Thoracic aorta (tissue), 2 donors: ENCODE measurements around the gene RASGRP3. TPM values are rescaled to one million over a fixed set of nuclear protein-coding genes. Genes with fewer than 3 reads are reported as not detected.

ENCODE experiments used
- ATAC-seq: fragments of 150-250 bp; one replicate; pipeline ENCODE4 v1.8.0; 2017; ENCODE audit warnings: low read depth; ENCODE audit not compliant: insufficient number of reproducible peaks, low FRiP score
- DNase-seq: peaks from one replicate; pipeline ENCODE4 v3.0.0-alpha.2; 2020; ENCODE audit warnings: low spot score
- H3K27ac ChIP-seq, 2 donors: fragments of 200-600 bp; sonication (generic); 1 replicate in 1 of 2; 2 replicates in 1 of 2; pipeline ENCODE4 v1.5.1; 2016; ENCODE audit warnings: mild to moderate bottlenecking in 2 of 2, moderate library complexity in 2 of 2
- H3K27me3 ChIP-seq: fragments of 200-600 bp; sonication (generic); replicated peaks from 2 replicates; pipeline ENCODE4 v1.6.0; 2016; ENCODE audit warnings: mild to moderate bottlenecking; ENCODE audit not compliant: insufficient read depth
- H3K36me3 ChIP-seq: fragments of 200-600 bp; sonication (generic); one replicate; pipeline ENCODE4 v1.5.1; 2016
- H3K4me1 ChIP-seq, 2 donors: fragments of 200-600 bp; sonication (generic); 1 replicate in 1 of 2; 2 replicates in 1 of 2; pipeline versions ENCODE4 v1.5.1 to v1.6.0; 2016; ENCODE audit warnings: low read depth in 2 of 2, mild to moderate bottlenecking in 1 of 2; ENCODE audit not compliant: control insufficient read depth in 1 of 2
- H3K4me3 ChIP-seq: fragments of 200-600 bp; sonication (generic); 2 replicates; pipeline ENCODE4 v1.5.1; 2016; ENCODE audit warnings: mild to moderate bottlenecking
- H3K9me3 ChIP-seq: fragments of 200-600 bp; sonication (generic); 2 replicates; pipeline ENCODE4 v1.5.1; 2016
- total RNA-seq, 2 donors: library from RNA; depleted of rRNA; stranded (reverse); fragments of >200 nt; gene quantifications; one replicate each; pipeline versions ENCODE4 v1.1.0 to v1.2.3, GENCODE V29; 2016
- TF ChIP-seq, protein P1 (sequence below): fragments of 200-600 bp; sonication (generic); IDR thresholded peaks from one replicate; pipeline ENCODE4 v1.5.1; 2019; ENCODE audit warnings: antibody characterized with exemption

The RASGRP3 gene
- total RNA-seq, 2 donors from 2014 or later: 16.2 to 22.1 TPM

DNA sequence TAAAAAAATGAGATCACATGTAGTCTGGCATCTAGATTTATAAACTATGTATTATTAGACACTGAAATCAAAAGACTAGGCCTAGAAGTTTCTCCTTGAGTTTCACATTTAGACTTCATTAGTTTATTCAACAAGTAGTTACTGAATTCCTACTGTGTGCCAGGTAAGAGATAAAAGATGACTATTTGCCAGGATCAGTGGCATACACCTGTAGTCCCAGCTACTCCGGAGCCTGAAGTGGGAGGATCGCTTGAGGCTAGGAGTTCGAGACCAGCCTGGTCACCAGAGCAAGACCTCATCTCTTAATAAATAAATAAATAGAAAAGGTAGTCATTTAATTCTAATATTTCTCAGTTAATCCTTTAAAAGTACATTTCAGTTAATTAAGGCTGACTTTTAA is 120.6 kb downstream of the RASGRP3 start:
- peaks cover 29 to 47% of the 10 kb centered on the region in 2 donors for H3K4me1 ChIP-seq
- no peak for ATAC-seq
- no peak overlapping the region for H3K4me3 ChIP-seq

DNA sequence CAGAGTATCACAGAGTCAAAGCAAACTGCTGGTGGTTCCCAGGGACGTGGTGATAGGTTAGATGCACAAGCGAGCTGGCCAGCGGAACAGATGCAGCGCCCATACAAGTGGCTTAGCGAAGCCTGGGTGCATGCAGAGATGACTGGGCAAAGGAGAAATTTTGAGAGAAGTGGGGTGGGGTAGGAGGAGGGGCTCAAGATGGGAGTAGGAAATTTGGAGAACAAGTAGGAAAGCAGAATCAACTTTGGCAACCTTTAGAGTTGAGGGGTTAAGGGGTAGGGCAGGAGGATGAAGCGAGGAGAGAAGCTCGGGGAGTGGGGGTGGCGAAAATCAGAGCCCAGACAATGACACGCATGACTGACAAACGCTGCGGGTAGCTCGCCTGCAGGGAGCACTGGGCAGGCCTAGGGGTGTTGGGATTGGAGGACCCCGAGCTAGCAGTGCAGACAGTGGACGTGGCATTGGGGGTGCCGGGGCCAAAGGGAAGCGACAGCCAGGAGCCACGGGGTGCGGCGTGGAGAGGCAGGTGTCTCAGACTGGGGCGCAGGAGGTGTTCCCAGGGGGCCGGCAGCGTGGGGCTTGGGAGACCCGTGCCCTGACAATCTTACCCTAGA is 122.2 kb downstream of the RASGRP3 start:
- DNase-seq (peak; percentile 12), ATAC-seq (peak; percentile 7)
- H3K36me3 ChIP-seq: no peaks in the 10 kb centered on the region
- peaks cover 29 to 39% of the 10 kb centered on the region in 2 donors for H3K4me1 ChIP-seq
- H3K9me3 ChIP-seq: no peaks in the 10 kb centered on the region
- TF ChIP-seq, protein P1, sequence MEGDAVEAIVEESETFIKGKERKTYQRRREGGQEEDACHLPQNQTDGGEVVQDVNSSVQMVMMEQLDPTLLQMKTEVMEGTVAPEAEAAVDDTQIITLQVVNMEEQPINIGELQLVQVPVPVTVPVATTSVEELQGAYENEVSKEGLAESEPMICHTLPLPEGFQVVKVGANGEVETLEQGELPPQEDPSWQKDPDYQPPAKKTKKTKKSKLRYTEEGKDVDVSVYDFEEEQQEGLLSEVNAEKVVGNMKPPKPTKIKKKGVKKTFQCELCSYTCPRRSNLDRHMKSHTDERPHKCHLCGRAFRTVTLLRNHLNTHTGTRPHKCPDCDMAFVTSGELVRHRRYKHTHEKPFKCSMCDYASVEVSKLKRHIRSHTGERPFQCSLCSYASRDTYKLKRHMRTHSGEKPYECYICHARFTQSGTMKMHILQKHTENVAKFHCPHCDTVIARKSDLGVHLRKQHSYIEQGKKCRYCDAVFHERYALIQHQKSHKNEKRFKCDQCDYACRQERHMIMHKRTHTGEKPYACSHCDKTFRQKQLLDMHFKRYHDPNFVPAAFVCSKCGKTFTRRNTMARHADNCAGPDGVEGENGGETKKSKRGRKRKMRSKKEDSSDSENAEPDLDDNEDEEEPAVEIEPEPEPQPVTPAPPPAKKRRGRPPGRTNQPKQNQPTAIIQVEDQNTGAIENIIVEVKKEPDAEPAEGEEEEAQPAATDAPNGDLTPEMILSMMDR: no peak
- peak overlapping the region; percentile 92 for H3K27ac ChIP-seq
- H3K4me3 ChIP-seq: peak overlapping the region; percentile 96
- H3K27me3 ChIP-seq: no peaks in the 10 kb centered on the region

More for the DNA sequence above, 120.6 kb downstream of the RASGRP3 start:
- TF ChIP-seq, protein P1: no peak
- Histone ChIP-seq H3K9me3 (no peaks in the 10 kb centered on the region), H3K27ac (no peak overlapping the region), H3K36me3 (no peaks in the 10 kb centered on the region), H3K27me3 (no peaks in the 10 kb centered on the region)
- no peak for DNase-seq

DNA sequence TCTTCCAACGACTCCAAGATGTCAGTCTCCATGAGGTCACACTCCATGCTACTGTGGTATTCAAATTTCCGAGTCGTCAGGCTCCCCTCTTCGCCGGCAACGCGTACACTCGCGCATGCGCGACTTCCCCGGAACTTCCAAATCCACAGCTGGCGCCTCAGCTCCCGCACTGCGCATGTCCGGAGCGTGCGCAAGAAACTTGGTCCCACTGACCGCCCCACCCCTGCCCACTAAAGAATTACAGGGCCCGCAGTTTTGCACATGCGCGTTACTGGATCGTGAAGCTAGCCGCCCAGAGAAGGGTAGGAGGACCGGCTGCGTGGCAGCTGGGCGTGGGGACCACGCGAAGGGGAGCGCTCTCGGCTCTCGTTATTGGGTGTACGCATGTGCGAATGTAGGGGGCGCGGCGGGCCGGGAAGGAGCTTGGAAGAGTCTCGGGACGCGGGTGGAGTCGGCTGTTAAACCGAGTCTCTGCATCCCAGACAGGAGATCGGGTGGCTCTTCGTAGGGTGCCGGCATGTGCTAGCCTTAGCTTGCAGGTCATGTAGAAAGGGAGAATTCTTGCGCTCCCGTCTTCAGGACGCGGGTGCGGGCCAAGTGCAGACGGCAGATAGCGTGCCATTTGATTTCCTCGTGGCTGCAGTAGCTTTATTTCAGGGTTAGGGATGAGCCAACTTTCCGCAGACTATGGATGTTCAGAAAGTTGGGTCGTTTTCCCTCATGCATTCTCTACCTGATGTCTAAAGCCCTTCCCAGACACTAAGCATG is 122.9 kb downstream of the RASGRP3 start, which contains the start of gene FAM98A:
FAM98A (minus strand) TSS at position 125 of the 768 bp plus-strand sequence; CDS start at position 47, 78 bp downstream.
- Histone ChIP-seq H3K4me1 (peaks cover 29 to 39% of the 10 kb centered on the region in 2 donors), H3K4me3 (peak within 1 kb of the TSS; percentile 96), H3K27me3 (no peaks in the 10 kb centered on the region), H3K36me3 (no peaks in the 10 kb centered on the region), H3K9me3 (no peaks in the 10 kb centered on the region), H3K27ac (peak within 1 kb of the TSS; percentile 92)
- TF ChIP-seq, protein P1: no peak
- DNase-seq: peak; percentile 97
- ATAC-seq: peak; percentile 88

DNA sequence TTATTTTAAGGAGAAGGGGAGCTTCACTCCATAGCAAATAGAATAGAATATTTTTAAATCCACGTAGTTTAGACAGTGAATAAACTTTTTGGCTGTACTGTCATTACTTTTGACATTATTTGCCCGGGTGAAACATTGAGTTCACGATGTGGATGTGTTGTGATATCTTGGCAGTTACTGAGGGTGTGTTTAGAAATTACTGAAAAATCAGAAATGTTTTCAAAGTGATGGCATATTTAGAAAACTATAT is 123.4 kb downstream of the RASGRP3 start:
- ATAC-seq (no peak), DNase-seq (no peak)
- peak overlapping the region; percentile 96 for H3K4me3 ChIP-seq
- no peaks in the 10 kb centered on the region for H3K27me3 ChIP-seq
- H3K27ac ChIP-seq: peak overlapping the region in 1 of 2 donors; percentile 92
- H3K4me1 ChIP-seq: peaks cover 27 to 36% of the 10 kb centered on the region in 2 donors
- H3K9me3 ChIP-seq: no peaks in the 10 kb centered on the region
- no peaks in the 10 kb centered on the region for H3K36me3 ChIP-seq
- TF ChIP-seq, protein P1: no peak

DNA sequence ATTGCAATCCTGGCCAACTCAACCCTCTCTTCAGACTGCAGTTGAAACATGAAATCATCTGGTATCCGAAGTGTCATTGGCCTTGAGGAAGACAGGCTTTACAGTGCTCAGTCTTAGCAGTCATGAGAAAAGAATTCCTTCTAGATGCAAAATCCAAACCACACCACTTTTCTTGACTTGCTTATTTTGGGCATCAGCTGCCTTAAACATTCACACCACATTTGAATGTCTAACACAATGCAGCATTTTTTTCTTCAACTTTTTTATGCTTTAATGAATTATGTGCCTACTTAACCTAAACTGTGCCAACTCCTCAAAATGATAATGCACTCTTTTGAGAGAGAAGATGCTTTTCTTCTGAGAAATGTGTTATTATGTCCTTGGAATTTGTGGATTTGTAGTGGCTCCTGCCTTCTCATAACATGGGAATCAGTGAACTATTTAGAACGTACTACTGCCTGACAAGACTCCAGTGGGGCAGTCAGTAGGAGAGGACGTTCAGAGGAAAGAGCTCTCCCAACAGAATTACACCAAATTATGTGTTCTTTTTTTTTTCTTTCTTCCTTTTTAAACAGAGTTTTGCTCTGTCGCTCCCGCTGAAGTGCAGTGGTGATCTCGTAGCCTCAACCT is 125.9 kb downstream of the RASGRP3 start:
- Histone ChIP-seq H3K4me1 (peaks cover 8 to 19% of the 10 kb centered on the region in 2 donors), H3K4me3 (no peak overlapping the region), H3K9me3 (no peaks in the 10 kb centered on the region), H3K36me3 (no peaks in the 10 kb centered on the region), H3K27ac (no peak overlapping the region), H3K27me3 (no peaks in the 10 kb centered on the region)
- DNase-seq (no peak), ATAC-seq (no peak)
- TF ChIP-seq, protein P1: no peak
